GM12864 (cell line): ENCODE measurements around the gene SLC41A1.

Experiments
- DNase-seq: peaks from one replicate; pipeline ENCODE4 v3.0.0-alpha.2; 2011; ENCODE audit warnings: low read depth
- H3K4me3 ChIP-seq: 2 replicates; pipeline ENCODE4 v1.5.1; 2011; ENCODE audit warnings: mild to moderate bottlenecking, low read depth, low read length, control low read depth
- TF ChIP-seq, protein P1 (sequence below): IDR thresholded peaks from 2 replicates; pipeline ENCODE4 v1.5.1; 2011; ENCODE audit warnings: low read depth, mild to moderate bottlenecking, moderate library complexity, low read length, control low read depth, inconsistent platforms; ENCODE audit errors: missing control alignments

Gene SLC41A1

DNA sequence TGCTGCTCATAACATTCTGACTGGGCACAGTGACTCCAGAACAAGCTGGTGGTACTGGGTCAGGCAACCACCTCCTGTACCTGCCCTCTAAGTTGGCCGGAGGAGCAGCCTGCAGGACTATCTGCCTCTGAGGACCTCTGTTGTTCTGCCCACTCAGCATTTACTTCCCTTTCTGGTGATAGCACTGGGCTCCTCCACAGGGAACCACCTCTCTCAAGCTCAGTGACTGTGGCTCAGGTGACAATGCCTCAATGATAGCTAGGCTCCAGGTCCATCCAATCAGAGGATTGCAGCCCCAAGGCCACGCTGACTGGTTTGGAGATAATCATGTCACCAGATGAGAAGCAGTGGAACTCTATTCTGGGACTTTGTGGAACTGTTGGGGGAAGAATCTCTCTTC is 15.8 kb downstream of the SLC41A1 start:
- DNase-seq: no peak
- TF ChIP-seq, protein P1, sequence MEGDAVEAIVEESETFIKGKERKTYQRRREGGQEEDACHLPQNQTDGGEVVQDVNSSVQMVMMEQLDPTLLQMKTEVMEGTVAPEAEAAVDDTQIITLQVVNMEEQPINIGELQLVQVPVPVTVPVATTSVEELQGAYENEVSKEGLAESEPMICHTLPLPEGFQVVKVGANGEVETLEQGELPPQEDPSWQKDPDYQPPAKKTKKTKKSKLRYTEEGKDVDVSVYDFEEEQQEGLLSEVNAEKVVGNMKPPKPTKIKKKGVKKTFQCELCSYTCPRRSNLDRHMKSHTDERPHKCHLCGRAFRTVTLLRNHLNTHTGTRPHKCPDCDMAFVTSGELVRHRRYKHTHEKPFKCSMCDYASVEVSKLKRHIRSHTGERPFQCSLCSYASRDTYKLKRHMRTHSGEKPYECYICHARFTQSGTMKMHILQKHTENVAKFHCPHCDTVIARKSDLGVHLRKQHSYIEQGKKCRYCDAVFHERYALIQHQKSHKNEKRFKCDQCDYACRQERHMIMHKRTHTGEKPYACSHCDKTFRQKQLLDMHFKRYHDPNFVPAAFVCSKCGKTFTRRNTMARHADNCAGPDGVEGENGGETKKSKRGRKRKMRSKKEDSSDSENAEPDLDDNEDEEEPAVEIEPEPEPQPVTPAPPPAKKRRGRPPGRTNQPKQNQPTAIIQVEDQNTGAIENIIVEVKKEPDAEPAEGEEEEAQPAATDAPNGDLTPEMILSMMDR: no peak
- H3K4me3 ChIP-seq: no peak overlapping the region

DNA sequence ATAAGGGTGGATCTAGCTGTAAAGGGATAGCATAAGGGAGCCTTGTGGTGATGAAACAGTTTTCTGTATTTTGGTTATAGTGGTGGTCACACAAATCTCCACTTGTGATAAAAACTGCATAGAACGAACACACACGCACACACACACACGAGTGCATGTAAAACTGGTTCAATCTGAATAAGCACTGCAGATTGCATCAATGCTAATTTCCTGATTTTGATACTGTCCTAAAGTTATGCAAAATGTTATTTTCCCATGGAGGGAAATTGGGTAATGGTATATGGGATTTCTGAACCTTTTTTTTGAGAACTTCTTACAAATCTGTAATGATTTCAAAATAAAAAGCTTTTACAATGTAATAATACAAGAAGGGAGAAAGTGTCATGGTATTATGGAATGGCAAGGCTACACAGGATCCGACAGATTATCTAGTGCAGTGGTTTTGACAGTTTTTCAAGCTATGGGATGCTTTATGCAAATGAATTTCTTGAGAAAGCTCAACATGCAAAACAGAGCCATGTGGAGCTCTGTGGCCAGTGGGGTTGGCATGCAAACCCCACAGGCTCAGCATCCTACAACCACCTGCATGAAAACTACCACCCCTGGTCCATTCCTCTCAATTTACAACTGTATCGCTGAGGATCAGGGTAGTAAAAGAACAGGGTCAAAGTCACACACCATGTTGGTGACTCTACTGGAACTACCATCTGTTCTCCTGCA is 18.8 kb downstream of the SLC41A1 start:
- TF ChIP-seq, protein P1: no peak
- no peak for DNase-seq
- no peak overlapping the region for H3K4me3 ChIP-seq

DNA sequence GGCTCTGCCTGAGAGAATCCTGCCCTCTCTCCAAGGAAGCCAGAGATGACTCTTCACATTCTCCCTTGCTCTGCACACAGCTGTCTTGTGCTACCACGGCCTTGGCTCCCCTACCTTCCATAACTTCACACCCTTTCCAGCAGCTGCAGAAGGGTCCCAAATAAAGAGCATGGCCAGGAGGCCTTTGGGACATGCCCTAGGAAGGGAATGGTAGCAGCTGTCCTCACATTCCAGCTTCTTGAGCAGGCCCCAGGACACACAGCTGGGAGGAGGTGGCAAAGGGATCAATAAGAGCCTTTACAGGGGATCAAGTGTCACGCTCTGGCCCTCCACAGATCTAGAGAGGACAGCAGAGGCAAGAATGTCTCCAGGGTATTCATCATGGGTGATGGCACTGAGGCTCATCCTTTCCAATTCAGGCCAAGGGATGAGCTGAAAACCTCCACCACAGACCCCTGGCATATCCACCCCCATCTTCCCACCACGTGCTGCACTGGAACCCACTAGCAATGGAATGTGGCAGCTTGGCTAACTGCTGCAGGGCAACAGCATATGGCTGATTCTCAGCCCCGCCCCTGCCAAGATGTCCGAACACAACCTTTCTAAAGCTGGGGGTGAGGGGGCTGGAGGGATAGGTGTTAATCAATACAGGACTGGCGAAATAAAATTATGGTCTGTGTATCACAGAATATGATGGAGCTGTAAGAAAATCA is 19.9 kb downstream of the SLC41A1 start:
- no peak for DNase-seq
- TF ChIP-seq, protein P1: no peak
- H3K4me3 ChIP-seq: no peak overlapping the region

DNA sequence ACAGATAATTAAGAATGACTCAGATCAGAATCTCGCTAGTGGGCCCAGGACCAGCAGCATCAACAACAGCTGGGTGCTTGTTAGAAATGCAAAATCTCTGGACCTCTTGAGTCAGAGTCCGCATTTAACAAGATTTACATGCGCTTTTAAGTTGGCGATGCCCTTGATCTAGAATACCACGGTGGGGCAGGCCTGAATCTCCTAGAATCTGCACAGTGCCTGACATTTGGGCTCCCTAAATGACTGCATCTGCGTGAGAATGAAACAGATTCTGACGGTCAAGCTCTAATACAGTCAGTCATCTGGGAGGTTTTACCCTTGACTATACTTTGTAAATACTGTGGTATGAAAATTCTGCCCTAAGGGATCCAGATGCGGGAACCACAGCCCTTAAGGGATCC is 20.5 kb downstream of the SLC41A1 start:
- no peak for DNase-seq
- TF ChIP-seq, protein P1: no peak
- no peak overlapping the region for H3K4me3 ChIP-seq

DNA sequence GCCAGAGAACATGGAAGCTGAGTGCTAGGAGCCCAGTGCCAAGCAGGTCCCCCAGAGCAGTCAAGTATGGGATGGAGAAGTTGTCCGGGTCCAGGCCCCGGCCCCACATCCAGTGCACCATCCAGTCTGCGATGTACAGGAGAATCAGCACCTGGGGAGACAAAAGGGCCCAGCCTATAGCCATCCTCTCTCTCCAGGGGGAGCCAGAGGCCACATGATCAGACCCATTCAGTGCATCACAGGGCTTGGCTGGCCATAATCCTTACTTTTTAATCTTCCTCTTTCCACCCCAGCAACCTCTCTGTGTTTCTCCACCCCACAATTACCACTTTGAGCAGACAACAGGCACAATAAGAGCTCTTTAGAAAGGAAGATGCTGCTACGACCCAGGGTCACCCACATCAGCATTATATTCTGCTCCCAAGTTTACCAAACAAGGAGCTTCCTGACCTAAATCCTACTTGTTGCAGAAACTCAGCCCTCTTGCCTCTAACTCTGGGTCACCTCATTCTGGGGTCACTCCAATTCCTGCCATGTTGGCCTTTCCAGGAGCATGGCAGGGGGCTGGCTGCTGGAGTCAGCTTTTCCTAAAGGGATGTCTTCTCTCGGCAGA is 21.3 kb downstream of the SLC41A1 start:
- DNase-seq: peak; percentile 8
- TF ChIP-seq, protein P1: peak; percentile 94
- no peak overlapping the region for H3K4me3 ChIP-seq

DNA sequence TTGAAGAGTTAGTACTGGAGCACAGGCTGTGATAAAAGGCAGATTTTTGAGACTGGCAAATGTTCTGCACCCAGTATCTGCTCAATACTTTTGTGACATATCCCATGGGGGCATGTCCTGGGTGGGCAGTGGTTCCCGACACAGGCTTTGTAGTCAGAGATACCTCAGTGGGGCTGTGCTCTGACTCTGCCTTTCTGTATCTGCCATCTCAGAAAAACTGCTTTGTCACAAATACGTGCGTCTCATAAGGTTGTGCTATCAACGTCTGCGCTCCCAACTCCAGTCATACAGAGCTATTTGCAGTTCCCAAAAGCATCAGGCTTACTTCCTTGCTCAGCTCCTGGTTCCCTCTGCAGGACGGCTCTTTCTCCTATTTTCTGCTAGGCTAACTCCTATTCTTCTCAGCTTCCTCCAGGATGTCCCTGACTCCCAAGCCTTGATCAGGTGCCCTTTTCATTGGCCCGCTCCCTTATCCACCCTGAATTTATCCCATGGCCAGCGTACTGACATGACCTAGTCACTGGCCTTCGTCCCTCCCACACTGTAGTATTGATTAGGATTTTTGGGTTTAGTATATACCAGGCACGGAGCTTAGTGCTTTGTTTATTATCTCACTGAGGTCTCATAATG is 25.6 kb downstream of the SLC41A1 start:
- no peak for DNase-seq
- TF ChIP-seq, protein P1: no peak
- no peak overlapping the region for H3K4me3 ChIP-seq
